Panc1 (cell line): ENCODE data around the gene TXNDC11. TPM values are rescaled to one million over a fixed set of nuclear protein-coding genes. Genes with fewer than 3 reads are reported as not detected.
A peak's percentile ranks its signal among the peaks of the same experiment; 100 is the strongest.

ENCODE experiments used
- ATAC-seq: fragments of 200-7000 bp; cut with Tn5 transposase; 2 replicates; pipeline ENCODE4 v1.9.1; 2020; ENCODE audit warnings: mild to moderate bottlenecking, moderate library complexity
- BruUV-seq: library from RNA; stranded (reverse); fragments of 400-500 nt; replicated peaks from 2 replicates; lab custom pipeline; 2021; lab: Mats Ljungman, UMichigan
- CTCF ChIA-PET: fragments of 300-600 bp; sonication (Branson Sonifier 250); formaldehyde crosslinking; loops from one replicate; lab custom pipeline; 2022; ENCODE audit warnings: antibody characterized with exemption; lab: Charles Lee
- POLR2A ChIA-PET: fragments of 300-600 bp; sonication (Branson Sonifier 250); formaldehyde crosslinking; loops from one replicate; lab custom pipeline; 2022; ENCODE audit warnings: antibody characterized with exemption; lab: Charles Lee
- DNase-seq: peaks from one replicate; pipeline ENCODE4 v3.0.0-alpha.2; 2010; ENCODE audit warnings: low read depth, low spot score
- H3K27ac ChIP-seq: 2 replicates; pipeline ENCODE4 v1.5.1; 2011; ENCODE audit warnings: mild to moderate bottlenecking, low read length, inconsistent platforms
- H3K27me3 ChIP-seq: fragments of 200-500 bp; sonication (Bioruptor generic); 2 replicates; pipeline ENCODE4 v1.6.0; 2014; ENCODE audit warnings: low read length, inconsistent platforms; ENCODE audit not compliant: control insufficient read depth, insufficient read depth
- H3K36me3 ChIP-seq: fragments of 200-500 bp; sonication (Bioruptor generic); 2 replicates; pipeline ENCODE4 v1.5.1; 2014; ENCODE audit warnings: inconsistent platforms, mild to moderate bottlenecking, low read length, moderate library complexity; ENCODE audit not compliant: control insufficient read depth, insufficient read depth
- H3K4me1 ChIP-seq: 2 replicates; pipeline ENCODE4 v1.5.1; 2011; ENCODE audit warnings: inconsistent platforms, mild to moderate bottlenecking, low read length, moderate library complexity; ENCODE audit not compliant: control insufficient read depth, insufficient read depth
- H3K4me3 ChIP-seq, 2 experiments: 2 replicates each; pipeline ENCODE4 v1.5.1; 2011 to 2012; ENCODE audit warnings: low read depth in 2 of 2, low read length in 2 of 2, mild to moderate bottlenecking in 2 of 2, inconsistent platforms in 1 of 2, moderate library complexity in 1 of 2
- H3K9me3 ChIP-seq: fragments of 200-500 bp; sonication (Bioruptor generic); 2 replicates; pipeline ENCODE4 v1.5.1; 2014; ENCODE audit warnings: low read depth, mild to moderate bottlenecking, inconsistent platforms, low read length, moderate library complexity; ENCODE audit not compliant: control insufficient read depth, insufficient read depth
- CTCF ChIP-seq: fragments of 450-650 bp; IDR thresholded peaks from 2 replicates; pipeline ENCODE4 v1.5.1; 2017; ENCODE audit warnings: mild to moderate bottlenecking
- POLR2AphosphoS5 ChIP-seq: IDR thresholded peaks from 2 replicates; pipeline ENCODE4 v1.6.1; 2012; ENCODE audit warnings: mild to moderate bottlenecking, low read depth, low read length, moderate library complexity
- REST ChIP-seq, 2 experiments: IDR thresholded peaks; 2 replicates each; pipeline ENCODE4 v1.6.1; 2011 to 2012; ENCODE audit warnings: low read depth in 2 of 2, control low read depth in 1 of 2, low read length in 1 of 2, mild to moderate bottlenecking in 1 of 2, moderate library complexity in 1 of 2; ENCODE audit not compliant: insufficient read depth in 1 of 2
- SIN3A ChIP-seq: IDR thresholded peaks from 2 replicates; pipeline ENCODE4 v1.6.1; 2012; ENCODE audit warnings: low read depth, mild to moderate bottlenecking, low read length, moderate library complexity, borderline replicate concordance; ENCODE audit not compliant: insufficient read depth
- TCF7L2 ChIP-seq: IDR thresholded peaks from 2 replicates; pipeline ENCODE4 v1.6.1; 2011; ENCODE audit warnings: mild to moderate bottlenecking, low read depth, low read length, inconsistent platforms
- in situ Hi-C: cut with HindIII; loops from 2 replicates; pipeline ENCODE4 v1.10.0; 2016; ENCODE audit warnings: low sequenced_read_pairs, low pct_unique_long_range_greater_than_20kb
- intact Hi-C: fragments of 100-400 bp; cut with micrococcal nuclease; formaldehyde crosslinking; loops from one replicate; pipeline ENCODE4 v1.10.0; 2022; ENCODE audit not compliant: unreplicated experiment
- total RNA-seq: library from RNA; stranded (reverse); gene quantifications from one replicate; pipeline ENCODE4 v1.2.1, GENCODE V29; 2021; ENCODE audit not compliant: unreplicated experiment

TXNDC11 gene
- total RNA-seq, 1 experiment from 2014 or later, result 30.5 TPM

GRCh38 chr16:11649276-11649675, 93.4 kb downstream of the TXNDC11 start:
- no peak for ATAC-seq
- DNase-seq, result no peak
- BruUV-seq, result no TSS peak
- Histone ChIP-seq H3K9me3 (no peaks in the 10 kb centered on the region), H3K27ac (no peak overlapping the region), H3K27me3 (no peaks in the 10 kb centered on the region), H3K4me3 (no peak overlapping the region), H3K36me3 (no peaks in the 10 kb centered on the region), H3K4me1 (no peaks in the 10 kb centered on the region)
- intact Hi-C loops (no loop called here), in situ Hi-C loops (no loop called here)
- POLR2A ChIA-PET, result interaction anchor here (0.6 kb wide), 2 partner anchors 17 to 34 kb away, joined by 3 to 4 read pairs; no protein-coding TSS in a partner anchor
- CTCF ChIA-PET, result interaction anchor here (0.6 kb wide), 2 partner anchors 104 to 233 kb away, joined by 3 to 12 read pairs; no protein-coding TSS in a partner anchor
- no peak for TF ChIP-seq CTCF
- no peak for TF ChIP-seq TCF7L2
- TF ChIP-seq POLR2AphosphoS5, result no peak
- no peak for TF ChIP-seq SIN3A
- TF ChIP-seq REST (IDR thresholded peaks at IDR 0.05; ENCODE audit: insufficient read depth in 1 of 2, low read depth in 2 of 2, low read length in 1 of 2), result no peak

- intact Hi-C loops, result loop anchor here (5.0 kb wide), 2 partner anchors 110 to 235 kb away; no protein-coding TSS in a partner anchor
- Histone ChIP-seq H3K4me1 (peaks cover 11% of the 10 kb centered on the region), H3K4me3 (no peak overlapping the region), H3K27ac (no peak overlapping the region), H3K9me3 (no peaks in the 10 kb centered on the region), H3K27me3 (no peaks in the 10 kb centered on the region), H3K36me3 (no peaks in the 10 kb centered on the region)
- no peak for DNase-seq
- BruUV-seq, result no TSS peak
- in situ Hi-C loops, result no loop called here
- ATAC-seq, result peak; percentile 50; the same call in 1 of the 2 replicates
- ChIA-PET POLR2A (no interaction called here), CTCF (interaction anchor here (0.5 to 0.7 kb wide), 5 partner anchors 11 to 322 kb away, joined by 3 to 6 read pairs (median 5); no protein-coding TSS in a partner anchor)
- TF ChIP-seq POLR2AphosphoS5 (no peak), SIN3A (no peak), TCF7L2 (no peak), CTCF (no peak), REST (IDR thresholded peaks at IDR 0.05; ENCODE audit: insufficient read depth in 1 of 2, low read depth in 2 of 2, low read length in 1 of 2) (no peak)
Measured at GRCh38 chr16:11642765-11643116, 99.9 kb downstream of the TXNDC11 start.
